Thyroid gland (tissue), 4 donors: ENCODE data around the gene UBE2L6. TPM values are rescaled to one million over a fixed set of nuclear protein-coding genes. Genes with fewer than 3 reads are reported as not detected.

Experiments
- DNase-seq, 2 donors: peaks; one replicate each; pipeline ENCODE4 v3.0.0-alpha.2; 2019
- H3K27ac ChIP-seq, 3 donors: fragments of 200-600 bp; sonication (generic); 1 replicate in 2 of 3; 2 replicates in 1 of 3; pipeline ENCODE4 v1.5.1; 2016 to 2019; ENCODE audit warnings: mild to moderate bottlenecking in 1 of 3, moderate library complexity in 1 of 3
- H3K27me3 ChIP-seq: fragments of 200-600 bp; sonication (generic); one replicate; pipeline ENCODE4 v1.5.1; 2019
- H3K36me3 ChIP-seq, 2 donors: fragments of 200-600 bp; sonication (generic); one replicate each; pipeline ENCODE4 v1.5.1; 2016 to 2019
- H3K4me1 ChIP-seq, 2 donors: fragments of 200-600 bp; sonication (generic); one replicate each; pipeline ENCODE4 v1.5.1; 2017 to 2019
- H3K4me3 ChIP-seq, 3 donors: fragments of 200-600 bp; sonication (generic); replicated peaks in 1 of 3; 1 replicate in 2 of 3; 2 replicates in 1 of 3; pipeline ENCODE4 v1.5.1; 2016; ENCODE audit warnings: mild to moderate bottlenecking in 1 of 3
- H3K9me3 ChIP-seq: fragments of 200-600 bp; sonication (generic); one replicate; pipeline ENCODE4 v1.5.1; 2017
- CTCF ChIP-seq, 6 experiments: fragments of 200-600 bp in 3 of 6; fragments of 450-650 bp in 3 of 6; sonication (generic) in 3 of 6; IDR thresholded peaks; one replicate each; pipeline ENCODE4 v1.5.1; 2016 to 2019; ENCODE audit warnings: antibody characterized with exemption in 6 of 6, mild to moderate bottlenecking in 2 of 6, inconsistent platforms in 1 of 6, moderate library complexity in 1 of 6
- POLR2A ChIP-seq, 2 donors: fragments of 450-650 bp; IDR thresholded peaks; one replicate each; pipeline ENCODE4 v1.6.1; 2017; ENCODE audit warnings: antibody characterized with exemption in 2 of 2, mild to moderate bottlenecking in 2 of 2, moderate library complexity in 1 of 2
- WGBS, 2 donors: methylation state at CpG; one replicate each; pipeline ENCODE4 v1.1.5; 2017; 5-methylcytosine and 5-hydroxymethylcytosine counted together
- intact Hi-C: fragments of 100-400 bp; cut with DNase I; formaldehyde crosslinking; loops from one replicate; pipeline ENCODE4 v1.15.1; 2023
- total RNA-seq, 4 donors: library from RNA; depleted of rRNA; stranded (reverse); fragments of >200 nt; gene quantifications; one replicate each; pipeline ENCODE4 v1.2.3, GENCODE V29; 2016

Gene UBE2L6
- total RNA-seq, 4 donors from 2014 or later = 30.8 to 41.7 (median 38.8) TPM

GRCh38 chr11:57568330-57568766 is 876 bp upstream of the UBE2L6 start:
- Histone ChIP-seq H3K9me3 (no peaks in the 10 kb centered on the region), H3K4me1 (peaks cover 7 to 18% of the 10 kb centered on the region in 2 donors), H3K27me3 (no peaks in the 10 kb centered on the region), H3K4me3 (peak overlapping the region in 2 of 3 donors; percentile 73 to 78), H3K36me3 (no peaks in the 10 kb centered on the region), H3K27ac (peak overlapping the region in 2 of 3 donors; percentile 83 to 84)
- WGBS, 2 donors = 36 to 48% methylated on average over 5 to 6 of the region's 6 CpGs
- intact Hi-C loops = loop anchor here (5.0 kb wide), 1 partner anchor 69 kb away; no protein-coding TSS in a partner anchor
- TF ChIP-seq CTCF (IDR thresholded peaks at IDR 0.05) (peak in 5 of 6 experiments; percentile 74 to 87 (median 85)), POLR2A (IDR thresholded peaks at IDR 0.05) (no peak)
- no peak for DNase-seq

GRCh38 chr11:57566905-57567514 is 462 bp downstream of the UBE2L6 start:
- 12 to 28% methylated on average over 10 to 15 of the region's 15 CpGs for WGBS, 2 donors
- Histone ChIP-seq H3K4me1 (peaks cover 7 to 18% of the 10 kb centered on the region in 2 donors), H3K4me3 (peak overlapping the region in 2 of 3 donors; percentile 78 to 86), H3K9me3 (no peaks in the 10 kb centered on the region), H3K27ac (peak overlapping the region; percentile 10 to 84 (median 83)), H3K27me3 (no peaks in the 10 kb centered on the region), H3K36me3 (no peaks in the 10 kb centered on the region)
- intact Hi-C loops = loop anchor here (5.0 kb wide), 1 partner anchor 70 kb away; no protein-coding TSS in a partner anchor
- DNase-seq = no peak
- TF ChIP-seq POLR2A (IDR thresholded peaks at IDR 0.05) (no peak), CTCF (IDR thresholded peaks at IDR 0.05) (no peak)

GRCh38 chr11:57566005-57566904 is 1.2 kb downstream of the UBE2L6 start:
- 53 to 58% methylated on average over 4 of the region's 4 CpGs for WGBS, 2 donors
- TF ChIP-seq CTCF (IDR thresholded peaks at IDR 0.05) = peak in 1 of 6 experiments; percentile 3
- peak in 1 of 2 donors; percentile 34 for TF ChIP-seq POLR2A (IDR thresholded peaks at IDR 0.05)
- H3K4me3 ChIP-seq = peak overlapping the region in 1 of 3 donors; percentile 78
- intact Hi-C loops = loop anchor here (5.0 kb wide), 1 partner anchor 71 kb away; no protein-coding TSS in a partner anchor
- DNase-seq = peak; percentile 40 to 44
- peaks cover 7 to 18% of the 10 kb centered on the region in 2 donors for H3K4me1 ChIP-seq
- H3K27me3 ChIP-seq = no peaks in the 10 kb centered on the region
- no peaks in the 10 kb centered on the region for H3K9me3 ChIP-seq
- peak overlapping the region; percentile 10 to 84 (median 83) for H3K27ac ChIP-seq
- no peaks in the 10 kb centered on the region for H3K36me3 ChIP-seq

GRCh38 chr11:57562596-57562995 is 4.9 kb downstream of the UBE2L6 start:
- H3K4me1 ChIP-seq = peaks cover 7 to 22% of the 10 kb centered on the region in 2 donors
- intact Hi-C loops = no loop called here
- DNase-seq = no peak
- no peaks in the 10 kb centered on the region for H3K27me3 ChIP-seq
- H3K4me3 ChIP-seq = no peak overlapping the region
- no peaks in the 10 kb centered on the region for H3K9me3 ChIP-seq
- TF ChIP-seq POLR2A (IDR thresholded peaks at IDR 0.05) (no peak), CTCF (IDR thresholded peaks at IDR 0.05) (no peak)
- H3K36me3 ChIP-seq = peaks cover 0 to 16% of the 10 kb centered on the region in 2 donors
- WGBS, 2 donors = 81 to 88% methylated on average over 4 of the region's 4 CpGs
- no peak overlapping the region for H3K27ac ChIP-seq
